Esophagus muscularis mucosa (tissue), 4 donors: ENCODE results near the gene TNFSF13B. TPM values are rescaled to one million over a fixed set of nuclear protein-coding genes. Genes with fewer than 3 reads are reported as not detected.

Experiments used
- DNase-seq: peaks from one replicate; pipeline ENCODE4 v3.0.0-alpha.2; 2017; ENCODE audit errors: extremely low spot score
- H3K27ac ChIP-seq, 4 donors: fragments of 200-600 bp; sonication (generic); replicated peaks in 1 of 4; 1 replicate in 3 of 4; 2 replicates in 1 of 4; pipeline ENCODE4 v1.5.1; 2016 to 2019; ENCODE audit warnings: mild to moderate bottlenecking in 1 of 4
- H3K27me3 ChIP-seq, 4 donors: fragments of 200-600 bp; sonication (generic); one replicate each; pipeline versions ENCODE4 v1.5.1 to v1.6.0; 2016 to 2019
- H3K36me3 ChIP-seq, 4 donors: fragments of 200-600 bp; sonication (generic); one replicate each; pipeline ENCODE4 v1.5.1; 2016 to 2019
- H3K4me1 ChIP-seq, 4 donors: fragments of 200-600 bp; sonication (generic); one replicate each; pipeline ENCODE4 v1.5.1; 2016 to 2019
- H3K4me3 ChIP-seq, 4 donors: fragments of 200-600 bp; sonication (generic); 1 replicate in 2 of 4; 2 replicates in 2 of 4; pipeline ENCODE4 v1.5.1; 2016 to 2019; ENCODE audit warnings: mild to moderate bottlenecking in 4 of 4, moderate library complexity in 1 of 4
- H3K9me3 ChIP-seq, 4 donors: fragments of 200-600 bp; sonication (generic); 1 replicate in 3 of 4; 2 replicates in 1 of 4; pipeline ENCODE4 v1.5.1; 2016 to 2019
- EP300 ChIP-seq: sonication (generic); formaldehyde crosslinking; IDR thresholded peaks from one replicate; pipeline ENCODE4 v1.6.1; 2017; ENCODE audit warnings: antibody characterized with exemption
- POLR2A ChIP-seq: fragments of 450-650 bp; IDR thresholded peaks from one replicate; pipeline ENCODE4 v1.6.1; 2017; ENCODE audit warnings: antibody characterized with exemption, moderate library complexity, mild to moderate bottlenecking, low read depth
- POLR2AphosphoS5 ChIP-seq, 2 donors: sonication (generic); formaldehyde crosslinking; IDR thresholded peaks; one replicate each; pipeline ENCODE4 v1.6.1; 2017; ENCODE audit warnings: antibody characterized with exemption in 2 of 2
- WGBS: methylation state at CpG from one replicate; pipeline ENCODE4 v1.1.5; 2018; 5-methylcytosine and 5-hydroxymethylcytosine counted together
- intact Hi-C: fragments of 100-400 bp; cut with DNase I; formaldehyde crosslinking; loops from one replicate; pipeline ENCODE4 v1.15.1; 2023
- total RNA-seq, 4 donors: library from RNA; depleted of rRNA; stranded (reverse); fragments of >200 nt; gene quantifications; one replicate each; pipeline versions ENCODE4 v1.1.0 to v1.2.1, GENCODE V29; 2016
- TF ChIP-seq, protein P1 (sequence below), 3 experiments: fragments of 200-600 bp in 2 of 3; fragments of 450-650 bp in 1 of 3; sonication (generic) in 2 of 3; IDR thresholded peaks; one replicate each; pipeline ENCODE4 v1.5.1; 2017 to 2019; ENCODE audit warnings: antibody characterized with exemption in 3 of 3, mild to moderate bottlenecking in 2 of 3, moderate library complexity in 1 of 3

Gene TNFSF13B
- total RNA-seq, 4 donors from 2014 or later: 1.7 to 5.0 (median 3.3) TPM

DNA sequence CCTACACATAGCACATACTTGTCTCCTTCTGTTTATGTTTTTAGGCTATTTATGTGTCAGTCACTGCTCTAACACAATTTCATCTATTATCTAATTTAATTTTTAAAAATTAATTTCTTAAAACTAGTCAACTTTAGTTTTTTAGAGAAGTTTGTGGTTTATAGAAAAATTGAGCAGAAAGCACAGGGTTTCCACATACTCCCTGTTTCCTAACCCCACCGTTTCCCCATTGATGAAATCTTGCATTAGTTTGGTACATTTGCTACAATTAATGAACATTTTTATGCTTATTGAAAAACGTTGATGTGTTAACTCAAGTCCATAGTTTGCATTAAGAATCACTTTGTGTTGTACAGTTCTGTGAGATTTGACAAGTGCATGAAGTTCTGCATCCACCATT, 53.5 kb downstream of the TNFSF13B start:
- WGBS: 58% methylated on average over 2 of the region's 2 CpGs

DNA sequence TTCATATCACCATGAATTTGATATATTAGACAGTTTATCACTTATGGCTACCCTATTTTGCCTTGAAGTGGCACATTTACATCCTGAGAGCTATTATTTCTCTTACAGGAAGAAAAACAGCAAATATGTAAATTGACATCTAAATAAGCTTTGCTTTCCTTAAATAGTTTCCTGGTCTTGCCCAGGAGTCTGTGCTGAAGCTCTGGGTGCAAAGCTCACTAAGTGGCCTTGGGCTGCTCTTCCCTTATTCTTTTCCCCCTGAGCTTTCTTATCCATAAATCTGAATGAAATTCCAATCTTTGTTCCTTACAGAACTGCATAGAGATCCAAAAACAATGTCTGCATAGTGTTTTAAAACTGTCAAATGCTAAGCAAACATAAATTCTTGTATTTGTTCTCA, 56.3 kb downstream of the TNFSF13B start:
- intact Hi-C loops: no loop called here
- no peak overlapping the region for H3K4me3 ChIP-seq
- no peaks in the 10 kb centered on the region for H3K36me3 ChIP-seq
- no peak for DNase-seq
- TF ChIP-seq POLR2A: no peak
- no peak for TF ChIP-seq EP300
- TF ChIP-seq POLR2AphosphoS5 (IDR thresholded peaks at IDR 0.05): no peak
- TF ChIP-seq, protein P1, sequence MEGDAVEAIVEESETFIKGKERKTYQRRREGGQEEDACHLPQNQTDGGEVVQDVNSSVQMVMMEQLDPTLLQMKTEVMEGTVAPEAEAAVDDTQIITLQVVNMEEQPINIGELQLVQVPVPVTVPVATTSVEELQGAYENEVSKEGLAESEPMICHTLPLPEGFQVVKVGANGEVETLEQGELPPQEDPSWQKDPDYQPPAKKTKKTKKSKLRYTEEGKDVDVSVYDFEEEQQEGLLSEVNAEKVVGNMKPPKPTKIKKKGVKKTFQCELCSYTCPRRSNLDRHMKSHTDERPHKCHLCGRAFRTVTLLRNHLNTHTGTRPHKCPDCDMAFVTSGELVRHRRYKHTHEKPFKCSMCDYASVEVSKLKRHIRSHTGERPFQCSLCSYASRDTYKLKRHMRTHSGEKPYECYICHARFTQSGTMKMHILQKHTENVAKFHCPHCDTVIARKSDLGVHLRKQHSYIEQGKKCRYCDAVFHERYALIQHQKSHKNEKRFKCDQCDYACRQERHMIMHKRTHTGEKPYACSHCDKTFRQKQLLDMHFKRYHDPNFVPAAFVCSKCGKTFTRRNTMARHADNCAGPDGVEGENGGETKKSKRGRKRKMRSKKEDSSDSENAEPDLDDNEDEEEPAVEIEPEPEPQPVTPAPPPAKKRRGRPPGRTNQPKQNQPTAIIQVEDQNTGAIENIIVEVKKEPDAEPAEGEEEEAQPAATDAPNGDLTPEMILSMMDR (IDR thresholded peaks at IDR 0.05): no peak
- peaks cover 0 to 19% (median 0%) of the 10 kb centered on the region in 4 donors for H3K27me3 ChIP-seq
- H3K9me3 ChIP-seq: no peaks in the 10 kb centered on the region
- no peak overlapping the region for H3K27ac ChIP-seq
- H3K4me1 ChIP-seq: no peaks in the 10 kb centered on the region

More for the DNA sequence above, 53.5 kb downstream of the TNFSF13B start:
- Histone ChIP-seq H3K27me3 (peaks cover 0 to 9% (median 0%) of the 10 kb centered on the region in 4 donors), H3K4me1 (no peaks in the 10 kb centered on the region), H3K27ac (no peak overlapping the region), H3K4me3 (no peak overlapping the region), H3K9me3 (no peaks in the 10 kb centered on the region), H3K36me3 (no peaks in the 10 kb centered on the region)
- intact Hi-C loops: loop anchor here (5.0 kb wide), 1 partner anchor 574 kb away; no protein-coding TSS in a partner anchor
- DNase-seq: no peak
- no peak for TF ChIP-seq POLR2A
- TF ChIP-seq POLR2AphosphoS5 (IDR thresholded peaks at IDR 0.05): no peak
- no peak for TF ChIP-seq EP300
- TF ChIP-seq, protein P1 (IDR thresholded peaks at IDR 0.05): no peak

DNA sequence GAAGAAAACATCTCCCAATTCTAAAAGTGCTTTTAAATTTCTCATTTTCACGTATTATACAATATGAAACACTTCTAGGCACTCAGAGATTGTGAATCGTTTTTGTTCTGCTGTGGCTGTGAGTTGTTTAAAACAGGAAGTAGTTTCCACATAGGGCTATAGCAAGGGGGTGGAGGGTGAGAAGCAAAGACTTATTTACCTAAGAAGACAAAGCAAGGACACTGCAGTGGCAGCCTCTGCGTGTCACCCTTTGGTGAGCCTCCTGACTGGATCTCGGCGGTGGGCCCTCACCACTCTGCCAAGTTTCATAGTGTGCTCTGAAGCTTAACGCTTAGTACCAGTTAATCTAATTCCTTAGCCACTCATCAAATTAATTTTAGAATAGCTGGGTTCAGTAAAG, 56.8 kb downstream of the TNFSF13B start:
- no peak for TF ChIP-seq EP300
- TF ChIP-seq POLR2AphosphoS5 (IDR thresholded peaks at IDR 0.05): no peak
- TF ChIP-seq, protein P1 (IDR thresholded peaks at IDR 0.05): no peak
- no peak for TF ChIP-seq POLR2A
- H3K27me3 ChIP-seq: peaks cover 0 to 19% (median 0%) of the 10 kb centered on the region in 4 donors
- intact Hi-C loops: no loop called here
- no peaks in the 10 kb centered on the region for H3K36me3 ChIP-seq
- DNase-seq: no peak
- WGBS: 61% methylated on average over 5 of the region's 6 CpGs
- H3K9me3 ChIP-seq: no peaks in the 10 kb centered on the region
- H3K4me3 ChIP-seq: no peak overlapping the region
- no peaks in the 10 kb centered on the region for H3K4me1 ChIP-seq
- H3K27ac ChIP-seq: no peak overlapping the region

DNA sequence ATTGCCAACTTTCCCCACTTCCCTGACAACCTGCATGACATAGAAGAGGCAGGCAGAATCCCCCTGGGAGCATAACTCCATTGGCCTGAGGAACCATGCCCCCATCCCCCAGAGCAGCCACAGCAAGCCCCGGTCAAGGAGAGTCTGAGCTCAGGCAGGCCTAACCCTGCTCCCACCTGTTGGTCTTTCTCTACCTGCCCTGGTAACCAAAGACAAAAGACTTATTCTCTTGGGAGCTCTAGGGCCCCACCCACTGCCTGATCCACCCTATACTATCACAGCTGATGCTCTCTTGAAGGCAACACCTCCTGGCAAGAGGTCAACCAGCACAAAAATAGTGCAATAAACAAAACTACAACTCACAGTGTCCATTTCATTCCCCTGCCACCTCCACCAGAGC, 59.3 kb downstream of the TNFSF13B start:
- H3K36me3 ChIP-seq: no peaks in the 10 kb centered on the region
- no peak overlapping the region for H3K4me3 ChIP-seq
- no CpG with 5 or more reads among the region's 1 CpG for WGBS
- no peak overlapping the region for H3K27ac ChIP-seq
- intact Hi-C loops: no loop called here
- H3K9me3 ChIP-seq: no peaks in the 10 kb centered on the region
- TF ChIP-seq POLR2AphosphoS5 (IDR thresholded peaks at IDR 0.05) (no peak), POLR2A (no peak), EP300 (no peak)
- TF ChIP-seq, protein P1 (IDR thresholded peaks at IDR 0.05): no peak
- DNase-seq: no peak
- peaks cover 0 to 19% (median 0%) of the 10 kb centered on the region in 4 donors for H3K27me3 ChIP-seq
- no peaks in the 10 kb centered on the region for H3K4me1 ChIP-seq

DNA sequence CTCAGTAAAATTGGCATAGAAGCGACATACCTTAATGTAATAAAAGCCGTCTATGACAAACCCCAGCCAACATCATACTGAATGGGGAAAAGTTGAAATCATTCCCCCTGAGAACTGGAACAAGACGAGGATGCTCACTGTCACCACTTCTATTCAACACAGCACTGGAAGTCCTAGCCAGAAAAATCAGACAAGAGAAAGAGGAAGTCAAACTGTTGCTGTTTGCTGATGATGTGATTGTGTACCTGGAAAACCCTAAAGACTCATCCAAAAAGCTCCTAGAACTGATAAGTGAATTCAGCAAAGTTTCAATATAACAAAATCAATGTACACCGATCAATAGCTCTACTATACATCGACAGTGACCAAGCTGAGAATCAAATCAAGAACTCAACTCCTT, 63.3 kb downstream of the TNFSF13B start:
- no peak for DNase-seq
- H3K9me3 ChIP-seq: no peaks in the 10 kb centered on the region
- H3K4me1 ChIP-seq: no peaks in the 10 kb centered on the region
- H3K27me3 ChIP-seq: peaks cover 0 to 13% (median 0%) of the 10 kb centered on the region in 4 donors
- no peak overlapping the region for H3K4me3 ChIP-seq
- WGBS: 70% methylated on average over 5 of the region's 5 CpGs
- no peaks in the 10 kb centered on the region for H3K36me3 ChIP-seq
- H3K27ac ChIP-seq: no peak overlapping the region
- intact Hi-C loops: no loop called here
- TF ChIP-seq EP300 (no peak), POLR2AphosphoS5 (IDR thresholded peaks at IDR 0.05) (no peak), POLR2A (no peak)
- TF ChIP-seq, protein P1 (IDR thresholded peaks at IDR 0.05): no peak
